Measurements from ENCODE around the gene PITPNB. TPM values are rescaled to one million over a fixed set of nuclear protein-coding genes. Genes with fewer than 3 reads are reported as not detected.

PITPNB gene
- polyA plus RNA-seq, 2 donors = 22.1 to 39.8 TPM

DNA sequence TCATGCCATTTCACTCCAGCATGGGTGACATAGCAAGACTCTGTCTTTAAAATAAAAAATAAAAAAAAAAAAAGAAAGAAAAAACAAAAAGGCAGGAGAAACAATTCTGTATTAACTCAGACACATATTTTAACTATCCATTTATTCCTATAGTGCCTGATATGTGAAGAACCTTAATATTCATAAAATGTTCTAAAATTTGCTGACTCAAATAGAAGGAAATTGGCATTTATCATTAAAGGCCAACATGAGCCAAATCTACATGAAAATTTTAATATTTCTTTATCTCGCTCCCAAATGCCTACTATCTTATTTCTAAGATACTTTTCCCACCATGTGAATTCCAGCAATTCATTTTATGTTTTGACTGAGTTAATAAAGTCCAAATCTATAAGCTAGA, 18.9 kb downstream of the PITPNB start:
- H3K36me3 ChIP-seq (ENCODE audit: control insufficient read depth in 2 of 2, insufficient read depth in 2 of 2, low read length in 1 of 2) = peaks cover 4 to 6% of the 10 kb centered on the region in 2 donors
- no peaks in the 10 kb centered on the region for H3K27me3 ChIP-seq (ENCODE audit: control insufficient read depth in 1 of 2, insufficient read depth in 2 of 2, low read length in 2 of 2)
- no peaks in the 10 kb centered on the region for H3K9me3 ChIP-seq (ENCODE audit: control insufficient read depth in 2 of 2, insufficient read depth in 1 of 2, low read depth in 1 of 2, low read length in 1 of 2)
- no peaks in the 10 kb centered on the region for H3K4me1 ChIP-seq (ENCODE audit: control insufficient read depth in 2 of 2, insufficient read depth in 2 of 2, low read length in 1 of 2)
- 98% methylated on average over 1 of the region's 1 CpG for WGBS, 2 donors
- H3K4me3 ChIP-seq (ENCODE audit: low read depth in 1 of 2, low read length in 2 of 2) = no peak overlapping the region
- no peak overlapping the region for H3K27ac ChIP-seq (ENCODE audit: low read depth in 2 of 2, low read length in 1 of 2)

GRCh38 chr22:27896245-27896644, 22.8 kb downstream of the PITPNB start:
- Histone ChIP-seq H3K4me1 (ENCODE audit: control insufficient read depth in 2 of 2, insufficient read depth in 2 of 2, low read length in 1 of 2) (no peaks in the 10 kb centered on the region), H3K9me3 (ENCODE audit: control insufficient read depth in 2 of 2, insufficient read depth in 1 of 2, low read depth in 1 of 2, low read length in 1 of 2) (no peaks in the 10 kb centered on the region), H3K4me3 (ENCODE audit: low read depth in 1 of 2, low read length in 2 of 2) (no peak overlapping the region), H3K36me3 (ENCODE audit: control insufficient read depth in 2 of 2, insufficient read depth in 2 of 2, low read length in 1 of 2) (peaks cover 6 to 11% of the 10 kb centered on the region in 2 donors), H3K27me3 (ENCODE audit: control insufficient read depth in 1 of 2, insufficient read depth in 2 of 2, low read length in 2 of 2) (no peaks in the 10 kb centered on the region), H3K27ac (ENCODE audit: low read depth in 2 of 2, low read length in 1 of 2) (no peak overlapping the region)
- WGBS, 2 donors = 72 to 80% methylated on average over 6 of the region's 6 CpGs

- H3K27ac ChIP-seq (ENCODE audit: low read depth in 2 of 2, low read length in 1 of 2) = no peak overlapping the region
- peaks cover 9 to 14% of the 10 kb centered on the region in 2 donors for H3K36me3 ChIP-seq (ENCODE audit: control insufficient read depth in 2 of 2, insufficient read depth in 2 of 2, low read length in 1 of 2)
- no peaks in the 10 kb centered on the region for H3K27me3 ChIP-seq (ENCODE audit: control insufficient read depth in 1 of 2, insufficient read depth in 2 of 2, low read length in 2 of 2)
- no peak overlapping the region for H3K4me3 ChIP-seq (ENCODE audit: low read depth in 1 of 2, low read length in 2 of 2)
- WGBS, 2 donors = 64 to 66% methylated on average over 4 of the region's 4 CpGs
- H3K4me1 ChIP-seq (ENCODE audit: control insufficient read depth in 2 of 2, insufficient read depth in 2 of 2, low read length in 1 of 2) = no peaks in the 10 kb centered on the region
- H3K9me3 ChIP-seq (ENCODE audit: control insufficient read depth in 2 of 2, insufficient read depth in 1 of 2, low read depth in 1 of 2, low read length in 1 of 2) = no peaks in the 10 kb centered on the region
These were observed 23.5 kb downstream of the PITPNB start for GRCh38 chr22:27895600-27895999.

DNA sequence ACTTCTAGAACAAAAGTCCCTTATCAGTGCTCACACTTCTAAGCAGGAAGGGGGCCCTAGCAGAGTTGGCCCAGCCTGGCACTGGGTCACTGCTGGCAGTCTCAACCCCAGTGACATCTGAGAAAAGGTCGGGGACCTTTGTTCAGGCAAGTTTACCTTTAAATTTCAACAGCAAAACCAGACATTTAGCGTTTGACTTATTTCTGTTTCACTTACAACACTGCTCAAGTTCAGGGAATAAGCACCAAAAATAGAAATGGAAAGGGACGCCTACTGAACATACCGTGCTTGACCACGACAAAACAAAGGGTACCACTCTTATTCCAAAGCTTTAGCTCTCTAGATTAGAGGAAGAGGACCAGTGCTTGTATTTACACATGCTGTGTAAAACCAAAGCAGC, 26.2 kb downstream of the PITPNB start:
- Histone ChIP-seq H3K4me3 (ENCODE audit: low read depth in 1 of 2, low read length in 2 of 2) (no peak overlapping the region), H3K9me3 (ENCODE audit: control insufficient read depth in 2 of 2, insufficient read depth in 1 of 2, low read depth in 1 of 2, low read length in 1 of 2) (no peaks in the 10 kb centered on the region), H3K27ac (ENCODE audit: low read depth in 2 of 2, low read length in 1 of 2) (peak overlapping the region in 1 of 2 donors; percentile 23), H3K36me3 (ENCODE audit: control insufficient read depth in 2 of 2, insufficient read depth in 2 of 2, low read length in 1 of 2) (peaks cover 21% of the 10 kb centered on the region in 2 donors), H3K4me1 (ENCODE audit: control insufficient read depth in 2 of 2, insufficient read depth in 2 of 2, low read length in 1 of 2) (no peaks in the 10 kb centered on the region), H3K27me3 (ENCODE audit: control insufficient read depth in 1 of 2, insufficient read depth in 2 of 2, low read length in 2 of 2) (no peaks in the 10 kb centered on the region)
- 74 to 75% methylated on average over 5 of the region's 5 CpGs for WGBS, 2 donors

- H3K27me3 ChIP-seq (ENCODE audit: control insufficient read depth in 1 of 2, insufficient read depth in 2 of 2, low read length in 2 of 2) = no peaks in the 10 kb centered on the region
- H3K4me3 ChIP-seq (ENCODE audit: low read depth in 1 of 2, low read length in 2 of 2) = no peak overlapping the region
- peaks cover 16 to 21% of the 10 kb centered on the region in 2 donors for H3K36me3 ChIP-seq (ENCODE audit: control insufficient read depth in 2 of 2, insufficient read depth in 2 of 2, low read length in 1 of 2)
- H3K9me3 ChIP-seq (ENCODE audit: control insufficient read depth in 2 of 2, insufficient read depth in 1 of 2, low read depth in 1 of 2, low read length in 1 of 2) = no peaks in the 10 kb centered on the region
- H3K27ac ChIP-seq (ENCODE audit: low read depth in 2 of 2, low read length in 1 of 2) = no peak overlapping the region
- WGBS, 2 donors = 88 to 90% methylated on average over 4 of the region's 4 CpGs
- no peaks in the 10 kb centered on the region for H3K4me1 ChIP-seq (ENCODE audit: control insufficient read depth in 2 of 2, insufficient read depth in 2 of 2, low read length in 1 of 2)
These were observed 27.0 kb downstream of the PITPNB start for GRCh38 chr22:27892064-27892463.

DNA sequence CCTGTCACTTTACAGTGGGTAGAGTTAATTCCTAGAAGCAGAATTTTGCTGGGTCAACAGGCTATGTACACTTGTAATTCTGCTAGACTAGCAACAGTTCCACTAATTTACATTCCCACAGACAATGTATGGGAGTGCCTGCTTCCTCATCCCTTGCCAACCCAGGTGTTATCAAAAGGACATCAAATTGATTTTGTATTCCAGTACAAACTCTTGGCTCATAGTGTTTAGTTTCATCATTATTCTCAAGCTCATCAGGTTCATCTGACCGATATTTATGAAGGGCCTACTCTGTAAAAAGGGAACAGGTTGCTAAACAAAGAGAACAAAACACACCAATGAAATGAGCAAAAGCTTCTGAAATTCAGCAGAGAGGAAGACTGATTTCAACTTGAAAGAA, 30.7 kb downstream of the PITPNB start:
- Histone ChIP-seq H3K9me3 (ENCODE audit: control insufficient read depth in 2 of 2, insufficient read depth in 1 of 2, low read depth in 1 of 2, low read length in 1 of 2) (no peaks in the 10 kb centered on the region), H3K27ac (ENCODE audit: low read depth in 2 of 2, low read length in 1 of 2) (peak overlapping the region in 1 of 2 donors; percentile 22), H3K36me3 (ENCODE audit: control insufficient read depth in 2 of 2, insufficient read depth in 2 of 2, low read length in 1 of 2) (peaks cover 18 to 24% of the 10 kb centered on the region in 2 donors), H3K27me3 (ENCODE audit: control insufficient read depth in 1 of 2, insufficient read depth in 2 of 2, low read length in 2 of 2) (no peaks in the 10 kb centered on the region), H3K4me1 (ENCODE audit: control insufficient read depth in 2 of 2, insufficient read depth in 2 of 2, low read length in 1 of 2) (peaks cover 0 to 4% of the 10 kb centered on the region in 2 donors), H3K4me3 (ENCODE audit: low read depth in 1 of 2, low read length in 2 of 2) (no peak overlapping the region)
- 89 to 92% methylated on average over 1 of the region's 1 CpG for WGBS, 2 donors

GRCh38 chr22:27886843-27887151, 32.3 kb downstream of the PITPNB start:
- Histone ChIP-seq H3K36me3 (ENCODE audit: control insufficient read depth in 2 of 2, insufficient read depth in 2 of 2, low read length in 1 of 2) (peaks cover 18 to 20% of the 10 kb centered on the region in 2 donors), H3K4me1 (ENCODE audit: control insufficient read depth in 2 of 2, insufficient read depth in 2 of 2, low read length in 1 of 2) (peaks cover 0 to 4% of the 10 kb centered on the region in 2 donors), H3K9me3 (ENCODE audit: control insufficient read depth in 2 of 2, insufficient read depth in 1 of 2, low read depth in 1 of 2, low read length in 1 of 2) (no peaks in the 10 kb centered on the region), H3K4me3 (ENCODE audit: low read depth in 1 of 2, low read length in 2 of 2) (no peak overlapping the region), H3K27ac (ENCODE audit: low read depth in 2 of 2, low read length in 1 of 2) (no peak overlapping the region), H3K27me3 (ENCODE audit: control insufficient read depth in 1 of 2, insufficient read depth in 2 of 2, low read length in 2 of 2) (no peaks in the 10 kb centered on the region)

DNA sequence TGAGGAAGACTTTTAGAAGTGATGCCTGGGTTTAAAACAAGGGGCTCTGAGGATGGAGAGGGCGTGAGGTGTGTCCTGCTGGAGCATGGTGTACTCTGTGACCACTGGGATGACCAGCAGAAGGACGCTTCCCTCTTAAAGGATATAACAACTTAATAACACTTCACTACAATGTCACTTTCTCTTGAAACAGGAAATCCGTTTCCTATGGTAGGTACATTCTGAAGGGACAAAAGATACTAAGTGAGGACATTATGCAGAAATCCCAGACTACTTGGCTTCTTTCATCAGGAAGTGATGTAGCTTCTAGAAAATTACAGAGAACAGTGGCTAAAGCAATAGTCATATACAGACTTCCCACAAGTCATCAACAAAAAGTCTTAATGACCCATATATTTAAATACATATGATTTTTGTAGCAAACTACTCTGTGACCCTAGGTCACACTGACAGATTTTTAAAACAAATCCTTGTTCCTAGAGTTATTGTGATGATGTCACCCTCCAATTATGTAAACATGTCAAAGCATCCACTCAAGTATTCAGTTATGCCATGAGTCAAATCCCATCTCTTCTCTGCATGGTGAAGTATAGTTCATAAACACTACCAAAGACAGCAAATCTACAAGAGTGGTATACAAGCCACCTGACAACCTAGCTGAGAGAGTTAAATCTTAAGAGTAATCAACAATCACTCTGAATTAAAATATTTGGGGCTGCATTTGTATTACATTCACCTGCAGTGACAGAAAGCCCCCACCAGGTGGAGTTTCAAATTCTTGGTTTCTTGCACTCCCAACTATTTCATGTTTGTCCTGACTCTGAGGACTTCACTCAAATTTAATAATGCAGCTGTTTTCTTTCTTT, 32.8 kb downstream of the PITPNB start:
- Histone ChIP-seq H3K27ac (ENCODE audit: low read depth in 2 of 2, low read length in 1 of 2) (no peak overlapping the region), H3K4me3 (ENCODE audit: low read depth in 1 of 2, low read length in 2 of 2) (no peak overlapping the region), H3K27me3 (ENCODE audit: control insufficient read depth in 1 of 2, insufficient read depth in 2 of 2, low read length in 2 of 2) (no peaks in the 10 kb centered on the region), H3K4me1 (ENCODE audit: control insufficient read depth in 2 of 2, insufficient read depth in 2 of 2, low read length in 1 of 2) (peaks cover 0 to 4% of the 10 kb centered on the region in 2 donors), H3K36me3 (ENCODE audit: control insufficient read depth in 2 of 2, insufficient read depth in 2 of 2, low read length in 1 of 2) (peaks cover 15 to 17% of the 10 kb centered on the region in 2 donors), H3K9me3 (ENCODE audit: control insufficient read depth in 2 of 2, insufficient read depth in 1 of 2, low read depth in 1 of 2, low read length in 1 of 2) (no peaks in the 10 kb centered on the region)
- WGBS, 2 donors = 80 to 87% methylated on average over 3 of the region's 3 CpGs

GRCh38 chr22:27883656-27884350, 35.3 kb downstream of the PITPNB start:
- WGBS, 2 donors = 79 to 85% methylated on average over 5 of the region's 5 CpGs
- peak overlapping the region; percentile 33 to 55 for H3K27ac ChIP-seq (ENCODE audit: low read depth in 2 of 2, low read length in 1 of 2)
- H3K9me3 ChIP-seq (ENCODE audit: control insufficient read depth in 2 of 2, insufficient read depth in 1 of 2, low read depth in 1 of 2, low read length in 1 of 2) = no peaks in the 10 kb centered on the region
- no peaks in the 10 kb centered on the region for H3K27me3 ChIP-seq (ENCODE audit: control insufficient read depth in 1 of 2, insufficient read depth in 2 of 2, low read length in 2 of 2)
- H3K4me1 ChIP-seq (ENCODE audit: control insufficient read depth in 2 of 2, insufficient read depth in 2 of 2, low read length in 1 of 2) = peaks cover 0 to 4% of the 10 kb centered on the region in 2 donors
- no peak overlapping the region for H3K4me3 ChIP-seq (ENCODE audit: low read depth in 1 of 2, low read length in 2 of 2)
- peaks cover 6 to 12% of the 10 kb centered on the region in 2 donors for H3K36me3 ChIP-seq (ENCODE audit: control insufficient read depth in 2 of 2, insufficient read depth in 2 of 2, low read length in 1 of 2)
